NCI-H1048 (cell line): ENCODE data around the gene DUSP28.
"Not testable (repeated sequence)": the region's sequence is repeated elsewhere in the genome, so short reads cannot be mapped to it uniquely, and the experiment has no call there.

ENCODE experiments used
- DNase-seq: peaks from one replicate; lab custom pipeline; 2025; lab: John Stamatoyannopoulos, UW

Gene DUSP28

GRCh38 chr2:240560480-240561324 lies 545 bp downstream of the DUSP28 start:
- DNase-seq = peak; percentile 84

GRCh38 chr2:240561325-240561971 lies 1.3 kb downstream of the DUSP28 start:
- DNase-seq = no peak

- not testable (repeated sequence) for DNase-seq
These were observed 3.1 kb downstream of the DUSP28 start for GRCh38 chr2:240563231-240563630.

- no peak for DNase-seq
These were observed 3.9 kb downstream of the DUSP28 start for GRCh38 chr2:240563951-240564560.

GRCh38 chr2:240564561-240565332 lies 4.6 kb downstream of the DUSP28 start:
- DNase-seq = no peak

- no peak for DNase-seq
These were observed 5.4 kb downstream of the DUSP28 start for GRCh38 chr2:240565333-240566202.

GRCh38 chr2:240566203-240567136 lies 6.3 kb downstream of the DUSP28 start:
- peak; percentile 75 for DNase-seq

GRCh38 chr2:240567137-240567871 lies 7.1 kb downstream of the DUSP28 start:
- no peak for DNase-seq

- DNase-seq = no peak
These were observed 7.9 kb downstream of the DUSP28 start, which contains the start of gene RNPEPL1 for GRCh38 chr2:240567872-240568677. TSS of gene RNPEPL1 (plus strand) at chr2:240568484. CDS start at chr2:240568587, 103 bp downstream.

- DNase-seq = peak; percentile 17
These were observed 8.7 kb downstream of the DUSP28 start for GRCh38 chr2:240568678-240569522.

- no peak for DNase-seq
These were observed 9.4 kb downstream of the DUSP28 start for GRCh38 chr2:240569523-240569997.

- no peak for DNase-seq
These were observed 9.9 kb downstream of the DUSP28 start for GRCh38 chr2:240569998-240570530.

- no peak for DNase-seq
These were observed 10.6 kb downstream of the DUSP28 start for GRCh38 chr2:240570531-240571313.

- no peak for DNase-seq
These were observed 11.3 kb downstream of the DUSP28 start for GRCh38 chr2:240571314-240571973.
